H1 (cell line): ENCODE results near the gene EPYC. TPM values are rescaled to one million over a fixed set of nuclear protein-coding genes. Genes with fewer than 3 reads are reported as not detected.

Experiments used
- CTCF ChIA-PET: fragments of 300-600 bp; sonication (Branson Sonifier 250); formaldehyde crosslinking; loops from one replicate; lab custom pipeline; 2021; ENCODE audit not compliant: partially characterized antibody; lab: Charles Lee
- POLR2A ChIA-PET: fragments of 300-600 bp; sonication (Branson Sonifier 250); formaldehyde crosslinking; loops from one replicate; lab custom pipeline; 2021; ENCODE audit warnings: inconsistent platforms; ENCODE audit not compliant: partially characterized antibody; lab: Charles Lee
- DNase-seq, 2 experiments: peaks; one replicate each; pipeline versions ENCODE4 v3.0.0 to v3.0.0-alpha.2; 2010 to 2022; ENCODE audit warnings: low spot score in 2 of 2, low read depth in 1 of 2, mixed read lengths in 1 of 2
- FAIRE-seq: peaks from 2 replicates; lab custom pipeline; 2011; peaks lifted over from hg19 to GRCh38; lab: Jason Lieb, UNC
- H2AFZ ChIP-seq: 2 replicates; pipeline ENCODE4 v1.8.1; 2012; ENCODE audit warnings: low read length, inconsistent platforms
- H2AK5ac ChIP-seq: 2 replicates; pipeline ENCODE4 v1.6.1; 2013; ENCODE audit warnings: low read depth, low read length
- H2BK120ac ChIP-seq: replicated peaks from 2 replicates; pipeline ENCODE3; 2013; ENCODE audit warnings: low read depth, low read length, inconsistent platforms
- H2BK12ac ChIP-seq: 2 replicates; pipeline ENCODE4 v1.6.1; 2013; ENCODE audit warnings: low read depth, low read length
- H2BK15ac ChIP-seq: 2 replicates; pipeline ENCODE4 v1.6.1; 2013; ENCODE audit warnings: low read length
- H2BK20ac ChIP-seq: 2 replicates; pipeline ENCODE4 v1.6.1; 2013; ENCODE audit warnings: low read length
- H2BK5ac ChIP-seq: 2 replicates; pipeline ENCODE4 v1.6.1; 2013; ENCODE audit warnings: low read depth, low read length
- H3K14ac ChIP-seq: 2 replicates; pipeline ENCODE4 v1.6.1; 2013; ENCODE audit warnings: inconsistent platforms; ENCODE audit not compliant: insufficient read length
- H3K18ac ChIP-seq: 2 replicates; pipeline ENCODE4 v1.6.1; 2013; ENCODE audit warnings: low read length; ENCODE audit errors: extremely low read depth
- H3K23ac ChIP-seq: 2 replicates; pipeline ENCODE4 v1.6.1; 2013; ENCODE audit warnings: inconsistent platforms; ENCODE audit not compliant: insufficient read length
- H3K23me2 ChIP-seq: 2 replicates; pipeline ENCODE4 v1.6.1; 2013; ENCODE audit warnings: low read depth, low read length
- H3K27ac ChIP-seq: 2 replicates; pipeline ENCODE4 v1.6.1; 2011; ENCODE audit warnings: low read depth, low read length, inconsistent platforms
- H3K27me3 ChIP-seq, 4 experiments: replicated peaks in 1 of 4; 1 replicate in 1 of 4; 2 replicates in 3 of 4; pipeline versions ENCODE4 v1.6.1 to v1.8.1; 2011 to 2013; ENCODE audit warnings: low read length in 3 of 4, mild to moderate bottlenecking in 3 of 4, inconsistent platforms in 2 of 4, mixed read lengths in 2 of 4, moderate library complexity in 1 of 4; ENCODE audit not compliant: control insufficient read depth in 3 of 4, insufficient read depth in 3 of 4; ENCODE audit errors: extremely low read depth in 1 of 4
- H3K36me3 ChIP-seq, 4 experiments: 2 replicates each; pipeline versions ENCODE4 v1.6.1 to v1.8.1; 2011 to 2013; ENCODE audit warnings: mild to moderate bottlenecking in 4 of 4, low read length in 3 of 4, moderate library complexity in 2 of 4, control low read depth in 1 of 4, inconsistent platforms in 1 of 4; ENCODE audit not compliant: insufficient read depth in 4 of 4, control insufficient read depth in 2 of 4
- H3K4ac ChIP-seq: replicated peaks from 2 replicates; pipeline ENCODE3; 2013; ENCODE audit warnings: low read length, low read depth, mixed read lengths, inconsistent platforms; ENCODE audit not compliant: insufficient read length
- H3K4me1 ChIP-seq, 4 experiments: replicated peaks in 1 of 4; 1 replicate in 1 of 4; 2 replicates in 3 of 4; pipeline versions ENCODE4 v1.6.1 to v1.8.1; 2011 to 2013; ENCODE audit warnings: low read length in 3 of 4, inconsistent platforms in 2 of 4, mixed read lengths in 1 of 4; ENCODE audit not compliant: insufficient read depth in 4 of 4, control insufficient read depth in 3 of 4
- H3K4me2 ChIP-seq, 2 experiments: 2 replicates each; pipeline versions ENCODE4 v1.6.1 to v1.8.1; 2011 to 2013; ENCODE audit warnings: low read depth in 2 of 2, low read length in 2 of 2, control low read depth in 1 of 2, inconsistent platforms in 1 of 2, mild to moderate bottlenecking in 1 of 2; ENCODE audit not compliant: insufficient read depth in 1 of 2
- H3K4me3 ChIP-seq, 4 experiments: fragments of 200-600, 300-600 bp in 1 of 4; sonication (generic), shearing (Covaris generic), sonication (Bioruptor Twin) in 1 of 4; 2 replicates each; pipeline versions ENCODE4 v1.5.1 to v1.8.1; 2011 to 2016; ENCODE audit warnings: low read length in 4 of 4, low read depth in 3 of 4, control low read depth in 2 of 4, inconsistent platforms in 2 of 4, mild to moderate bottlenecking in 2 of 4, mixed read lengths in 1 of 4, moderate library complexity in 1 of 4; ENCODE audit not compliant: insufficient read depth in 2 of 4; ENCODE audit errors: extremely low read depth in 1 of 4
- H3K56ac ChIP-seq: replicated peaks from 2 replicates; pipeline ENCODE3; 2013; ENCODE audit warnings: low read depth, mild to moderate bottlenecking, mixed read lengths, low read length, inconsistent platforms; ENCODE audit not compliant: insufficient read length
- H3K79me1 ChIP-seq: 2 replicates; pipeline ENCODE4 v1.6.1; 2013; ENCODE audit warnings: low read depth, low read length, control low read depth
- H3K79me2 ChIP-seq, 2 experiments: 2 replicates each; pipeline versions ENCODE4 v1.6.1 to v1.8.1; 2012 to 2013; ENCODE audit warnings: low read length in 2 of 2, mild to moderate bottlenecking in 2 of 2, inconsistent platforms in 1 of 2; ENCODE audit not compliant: insufficient read depth in 2 of 2, control insufficient read depth in 1 of 2
- H3K9ac ChIP-seq, 4 experiments: replicated peaks in 1 of 4; 1 replicate in 1 of 4; 2 replicates in 3 of 4; pipeline versions ENCODE4 v1.6.1 to v1.8.1; 2011 to 2013; ENCODE audit warnings: low read depth in 3 of 4, low read length in 3 of 4, control low read depth in 2 of 4, mild to moderate bottlenecking in 2 of 4, moderate library complexity in 2 of 4, inconsistent platforms in 1 of 4; ENCODE audit errors: extremely low read depth in 1 of 4
- H3K9me3 ChIP-seq, 2 experiments: 2 replicates each; pipeline versions ENCODE4 v1.6.1 to v1.8.1; 2012 to 2013; ENCODE audit warnings: mild to moderate bottlenecking in 2 of 2, moderate library complexity in 2 of 2, control low read depth in 1 of 2, inconsistent platforms in 1 of 2, low read depth in 1 of 2, low read length in 1 of 2, mixed read lengths in 1 of 2; ENCODE audit not compliant: insufficient read depth in 2 of 2
- H4K20me1 ChIP-seq, 2 experiments: replicated peaks in 1 of 2; 2 replicates each; pipeline versions ENCODE3 to v1.8.1; 2011 to 2013; ENCODE audit warnings: inconsistent platforms in 2 of 2, low read length in 2 of 2, mild to moderate bottlenecking in 1 of 2; ENCODE audit not compliant: insufficient read depth in 2 of 2, control insufficient read depth in 1 of 2
- H4K5ac ChIP-seq: 2 replicates; pipeline ENCODE4 v1.6.1; 2013; ENCODE audit warnings: low read length, low read depth, mixed read lengths, inconsistent platforms; ENCODE audit not compliant: insufficient read length
- H4K8ac ChIP-seq: 2 replicates; pipeline ENCODE4 v1.8.0; 2013; ENCODE audit warnings: mild to moderate bottlenecking, moderate library complexity, low read length, inconsistent platforms; ENCODE audit not compliant: insufficient read depth; ENCODE audit errors: extremely low read depth
- H4K91ac ChIP-seq: replicated peaks from 2 replicates; pipeline ENCODE3; 2013; ENCODE audit warnings: low read length, mixed read lengths, inconsistent platforms; ENCODE audit not compliant: insufficient read length
- CREB1 ChIP-seq: IDR thresholded peaks from 2 replicates; pipeline ENCODE4 v1.6.1; 2012; ENCODE audit warnings: inconsistent platforms
- WGBS, 2 experiments: shearing (Covaris generic) in 1 of 2; methylation state at CpG; one replicate each; pipeline versions ENCODE4 v1.1.6 to v1.1.7; 2013 to 2015; ENCODE audit warnings: low lambda C conversion rate in 2 of 2, mixed read lengths in 2 of 2, inconsistent platforms in 1 of 2, low coverage in 1 of 2, missing lambda C conversion rate in 1 of 2; ENCODE audit not compliant: insufficient replicate concordance in 2 of 2, insufficient coverage in 1 of 2, insufficient read length in 1 of 2; ENCODE audit errors: extremely low coverage in 1 of 2, missing lambda C conversion rate in 1 of 2; 5-methylcytosine and 5-hydroxymethylcytosine counted together
- polyA plus RNA-seq, 7 experiments: library from polyadenylated mRNA; depleted of rRNA in 3 of 7; stranded (reverse) in 5 of 7; unstranded in 2 of 7; fragments of >200 nt in 5 of 7; fragments of 200-250 nt in 2 of 7; gene quantifications; 1 replicate in 5 of 7; 2 replicates in 1 of 7; 4 replicates in 1 of 7; pipeline versions ENCODE4 v1.2.1 to v1.2.3, GENCODE V29; 2011 to 2013; ENCODE audit warnings: missing spikeins in 2 of 7, mixed read lengths in 2 of 7
- total RNA-seq: library from RNA; stranded (reverse); fragmentation: NEBNext Ultra II Directional; extraction: Animal tissue kit (Norgen Biotek cat#: 25700); gene quantifications from 2 replicates; pipeline ENCODE4 v1.2.1, GENCODE V29; 2021

The EPYC gene
- total and polyA plus RNA-seq, 2 of the 8 experiments (the other 6 are each of a cell fraction or from before 2014, with no cell fraction given) = not detected

GRCh38 chr12:90920222-90920621 is 84.5 kb downstream of the EPYC start:
- no peak overlapping the region for H2BK5ac ChIP-seq
- no peak overlapping the region for H2BK12ac ChIP-seq
- H3K4ac ChIP-seq = no peak overlapping the region
- 90% methylated on average over 1 of the region's 1 CpG; no CpG with 5 or more reads in 1 of the 2 experiments for WGBS, 2 experiments
- FAIRE-seq = no peak
- H3K23ac ChIP-seq = no peak overlapping the region
- no peak overlapping the region for H3K4me3 ChIP-seq
- no peaks in the 10 kb centered on the region for H3K23me2 ChIP-seq
- ChIA-PET CTCF (interaction anchor here (0.5 to 1.7 kb wide), 2 partner anchors 11 to 1897 kb away, joined by 3 to 8 read pairs; no protein-coding TSS in a partner anchor), POLR2A (no interaction called here)
- H2BK120ac ChIP-seq = no peak overlapping the region
- no peak overlapping the region for H4K8ac ChIP-seq
- H2BK20ac ChIP-seq = no peak overlapping the region
- H3K36me3 ChIP-seq = no peaks in the 10 kb centered on the region
- H3K14ac ChIP-seq = no peak overlapping the region
- no peaks in the 10 kb centered on the region for H4K20me1 ChIP-seq
- no peak overlapping the region for H2AFZ ChIP-seq
- no peaks in the 10 kb centered on the region for H3K27me3 ChIP-seq
- H3K18ac ChIP-seq = no peak overlapping the region
- H4K91ac ChIP-seq = no peak overlapping the region
- H4K5ac ChIP-seq = no peak overlapping the region
- no peak for TF ChIP-seq CREB1
- H3K56ac ChIP-seq = no peak overlapping the region
- no peaks in the 10 kb centered on the region for H3K9me3 ChIP-seq
- no peak overlapping the region for H3K4me2 ChIP-seq
- H2AK5ac ChIP-seq = no peak overlapping the region
- DNase-seq = no peak
- no peak overlapping the region for H3K9ac ChIP-seq
- H3K79me1 ChIP-seq = no peaks in the 10 kb centered on the region
- no peak overlapping the region for H2BK15ac ChIP-seq
- no peak overlapping the region for H3K27ac ChIP-seq
- H3K4me1 ChIP-seq = peaks cover 0 to 3% (median 0%) of the 10 kb centered on the region in 4 experiments; a peak in 1 of 7 replicates
- no peaks in the 10 kb centered on the region for H3K79me2 ChIP-seq
